ENCODE measurements around the gene E2F7.

DNA sequence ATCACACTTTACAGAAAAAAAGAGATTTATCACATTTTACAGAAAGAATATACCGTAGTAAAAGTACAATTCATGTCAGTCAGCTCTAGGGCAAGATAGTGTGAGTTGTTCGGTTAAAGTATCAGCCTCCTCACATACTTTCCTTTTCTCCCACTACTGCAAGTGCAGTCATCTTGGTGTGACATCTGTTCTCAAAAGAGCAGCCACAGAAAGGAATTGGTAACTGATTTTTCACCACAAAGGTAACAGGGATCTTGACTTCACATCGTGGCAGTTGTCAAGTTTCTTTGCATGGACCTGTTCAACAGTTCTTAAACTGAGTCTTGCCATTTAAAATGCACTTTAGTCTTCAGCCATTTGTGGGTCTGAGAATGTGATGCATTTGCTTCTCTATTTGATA, 5.0 kb upstream of the E2F7 start:
- TF ChIP-seq, protein P1, sequence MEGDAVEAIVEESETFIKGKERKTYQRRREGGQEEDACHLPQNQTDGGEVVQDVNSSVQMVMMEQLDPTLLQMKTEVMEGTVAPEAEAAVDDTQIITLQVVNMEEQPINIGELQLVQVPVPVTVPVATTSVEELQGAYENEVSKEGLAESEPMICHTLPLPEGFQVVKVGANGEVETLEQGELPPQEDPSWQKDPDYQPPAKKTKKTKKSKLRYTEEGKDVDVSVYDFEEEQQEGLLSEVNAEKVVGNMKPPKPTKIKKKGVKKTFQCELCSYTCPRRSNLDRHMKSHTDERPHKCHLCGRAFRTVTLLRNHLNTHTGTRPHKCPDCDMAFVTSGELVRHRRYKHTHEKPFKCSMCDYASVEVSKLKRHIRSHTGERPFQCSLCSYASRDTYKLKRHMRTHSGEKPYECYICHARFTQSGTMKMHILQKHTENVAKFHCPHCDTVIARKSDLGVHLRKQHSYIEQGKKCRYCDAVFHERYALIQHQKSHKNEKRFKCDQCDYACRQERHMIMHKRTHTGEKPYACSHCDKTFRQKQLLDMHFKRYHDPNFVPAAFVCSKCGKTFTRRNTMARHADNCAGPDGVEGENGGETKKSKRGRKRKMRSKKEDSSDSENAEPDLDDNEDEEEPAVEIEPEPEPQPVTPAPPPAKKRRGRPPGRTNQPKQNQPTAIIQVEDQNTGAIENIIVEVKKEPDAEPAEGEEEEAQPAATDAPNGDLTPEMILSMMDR (IDR thresholded peaks at IDR 0.05), result no peak
- TF ChIP-seq, protein P2, sequence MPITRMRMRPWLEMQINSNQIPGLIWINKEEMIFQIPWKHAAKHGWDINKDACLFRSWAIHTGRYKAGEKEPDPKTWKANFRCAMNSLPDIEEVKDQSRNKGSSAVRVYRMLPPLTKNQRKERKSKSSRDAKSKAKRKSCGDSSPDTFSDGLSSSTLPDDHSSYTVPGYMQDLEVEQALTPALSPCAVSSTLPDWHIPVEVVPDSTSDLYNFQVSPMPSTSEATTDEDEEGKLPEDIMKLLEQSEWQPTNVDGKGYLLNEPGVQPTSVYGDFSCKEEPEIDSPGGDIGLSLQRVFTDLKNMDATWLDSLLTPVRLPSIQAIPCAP (CRISPR knock-in tag; IDR thresholded peaks at IDR 0.05), result no peak
- TF ChIP-seq, protein P3, sequence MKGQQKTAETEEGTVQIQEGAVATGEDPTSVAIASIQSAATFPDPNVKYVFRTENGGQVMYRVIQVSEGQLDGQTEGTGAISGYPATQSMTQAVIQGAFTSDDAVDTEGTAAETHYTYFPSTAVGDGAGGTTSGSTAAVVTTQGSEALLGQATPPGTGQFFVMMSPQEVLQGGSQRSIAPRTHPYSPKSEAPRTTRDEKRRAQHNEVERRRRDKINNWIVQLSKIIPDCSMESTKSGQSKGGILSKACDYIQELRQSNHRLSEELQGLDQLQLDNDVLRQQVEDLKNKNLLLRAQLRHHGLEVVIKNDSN (CRISPR knock-in tag; IDR thresholded peaks at IDR 0.05), result no peak
- TF ChIP-seq ZNF671 (CRISPR knock-in tag; IDR thresholded peaks at IDR 0.05) (no peak), ZNF138 (CRISPR knock-in tag; conservative IDR thresholded peaks at IDR 0.05) (no peak), CREB1 (CRISPR knock-in tag; IDR thresholded peaks at IDR 0.05) (no peak), NR1H2 (CRISPR knock-in tag; IDR thresholded peaks at IDR 0.05) (no peak), NFYB (CRISPR knock-in tag; conservative IDR thresholded peaks at IDR 0.05; ENCODE audit: low read depth) (no peak)
